Natural killer cell (primary cell): ENCODE results near the gene PRCD. TPM values are rescaled to one million over a fixed set of nuclear protein-coding genes. Genes with fewer than 3 reads are reported as not detected.

Experiments used
- ATAC-seq, 3 donors: fragments of 150-1000 bp in 2 of 3; fragments of 200-7000 bp in 1 of 3; cut with Tn5 transposase; 1 replicate in 1 of 3; 2 replicates in 2 of 3; pipeline ENCODE4 v1.10.0; 2021; ENCODE audit warnings: mild to moderate bottlenecking in 2 of 3, moderate library complexity in 2 of 3
- DNase-seq, 2 donors: peaks; one replicate each; pipeline versions ENCODE4 v3.0.0 to v3.0.0-alpha.2; 2013 to 2021; ENCODE audit warnings: mixed read lengths in 1 of 2
- H3K27ac ChIP-seq: one replicate; pipeline ENCODE4 v1.5.1; 2013; ENCODE audit warnings: mild to moderate bottlenecking, low read length
- H3K27me3 ChIP-seq: one replicate; pipeline ENCODE4 v1.6.1; 2013; ENCODE audit warnings: low read length; ENCODE audit not compliant: control insufficient read depth, insufficient read depth
- H3K36me3 ChIP-seq: one replicate; pipeline ENCODE4 v1.6.1; 2013; ENCODE audit warnings: low read length; ENCODE audit not compliant: control insufficient read depth, insufficient read depth
- H3K4me1 ChIP-seq: one replicate; pipeline ENCODE4 v1.6.1; 2013; ENCODE audit warnings: low read length; ENCODE audit not compliant: control insufficient read depth, insufficient read depth
- H3K4me3 ChIP-seq: one replicate; pipeline ENCODE4 v1.5.1; 2013; ENCODE audit warnings: low read length
- H3K9me3 ChIP-seq: one replicate; pipeline ENCODE4 v1.6.1; 2013; ENCODE audit warnings: low read length; ENCODE audit not compliant: control insufficient read depth, insufficient read depth
- H3K27ac Mint-ChIP-seq, 2 donors: one replicate each; pipeline ENCODE4 v1.8.0; 2022; ENCODE audit warnings: mild to moderate bottlenecking in 2 of 2, mixed read lengths in 2 of 2, moderate library complexity in 1 of 2
- H3K27me3 Mint-ChIP-seq, 2 donors: one replicate each; pipeline ENCODE4 v1.8.0; 2022; ENCODE audit warnings: low read depth in 2 of 2, mixed read lengths in 2 of 2
- H3K36me3 Mint-ChIP-seq: one replicate; pipeline ENCODE4 v1.8.0; 2022; ENCODE audit warnings: mixed read lengths
- H3K4me1 Mint-ChIP-seq, 2 donors: one replicate each; pipeline ENCODE4 v1.8.0; 2022; ENCODE audit warnings: mixed read lengths in 2 of 2
- H3K4me3 Mint-ChIP-seq: one replicate; pipeline ENCODE4 v1.8.0; 2022; ENCODE audit warnings: mild to moderate bottlenecking, moderate library complexity, mixed read lengths
- H3K9me3 Mint-ChIP-seq, 2 donors: one replicate each; pipeline ENCODE4 v1.8.0; 2022; ENCODE audit warnings: mixed read lengths in 2 of 2
- CTCF ChIP-seq: fragments of 200-600 bp; IDR thresholded peaks from one replicate; pipeline ENCODE4 v1.8.0; 2022; ENCODE audit warnings: antibody characterized with exemption
- WGBS: methylation state at CpG from one replicate; pipeline ENCODE4 v1.1.7; 2013; ENCODE audit warnings: missing lambda C conversion rate; ENCODE audit not compliant: insufficient coverage; 5-methylcytosine and 5-hydroxymethylcytosine counted together
- intact Hi-C: fragments of 100-400 bp; cut with micrococcal nuclease; formaldehyde crosslinking; loops from one replicate; pipeline ENCODE4 v1.14.2; 2022
- total RNA-seq, 4 donors: library from RNA; stranded (reverse); fragments of 120-200 nt in 1 of 4; gene quantifications; one replicate each; pipeline versions ENCODE4 v1.2.3 to v1.2.4, GENCODE V29; 2013 to 2022

PRCD gene
- total RNA-seq, 3 donors from 2014 or later (not counting 1 experiment from before 2014, with no cell fraction given), result 0.77 to 1.1 (median 0.82) TPM

DNA sequence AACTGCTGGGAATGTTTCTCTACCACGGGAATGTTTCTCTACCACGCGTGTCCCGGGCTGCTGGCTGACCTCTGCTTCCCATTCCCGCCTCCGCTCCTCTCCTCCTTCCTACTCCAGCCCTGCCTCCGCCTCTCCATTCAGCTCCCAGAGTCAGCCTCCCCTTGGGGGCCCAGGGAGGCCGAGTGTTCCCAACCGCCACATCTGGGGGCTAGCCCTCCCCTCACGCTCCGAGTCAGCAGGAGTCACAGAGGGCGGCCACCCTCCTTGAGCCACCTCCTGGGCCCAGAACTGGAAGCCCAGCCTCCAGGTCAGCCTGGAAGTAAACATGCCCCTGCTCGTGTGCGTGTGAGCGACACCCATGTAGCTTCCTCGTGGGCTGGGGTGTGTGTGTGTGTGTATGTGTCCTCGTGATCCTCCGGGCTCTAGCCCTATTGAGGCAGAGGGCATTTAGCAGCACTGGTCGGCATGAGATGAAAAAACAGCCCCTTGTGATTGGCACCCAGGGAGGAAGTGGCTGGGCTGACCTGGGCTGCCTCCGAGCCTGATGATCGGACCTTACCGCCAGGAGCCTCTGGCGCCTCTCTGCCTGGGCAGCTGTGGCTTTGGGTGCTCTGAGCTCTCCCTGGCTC lies 9.6 kb upstream of the PRCD start:
- peaks cover 11 to 25% of the 10 kb centered on the region in 2 donors for H3K4me1 Mint-ChIP-seq
- WGBS, result 71% methylated on average over 23 of the region's 23 CpGs
- Histone ChIP-seq H3K4me3 (no peak overlapping the region), H3K27me3 (no peaks in the 10 kb centered on the region), H3K4me1 (peaks cover 47% of the 10 kb centered on the region), H3K9me3 (no peaks in the 10 kb centered on the region), H3K36me3 (no peaks in the 10 kb centered on the region), H3K27ac (peak overlapping the region; percentile 49)
- H3K27ac Mint-ChIP-seq, result peak overlapping the region in 1 of 2 donors; percentile 77
- no peaks in the 10 kb centered on the region for H3K9me3 Mint-ChIP-seq
- TF ChIP-seq CTCF, result no peak
- peak overlapping the region; percentile 9 for H3K4me3 Mint-ChIP-seq
- intact Hi-C loops, result no loop called here
- H3K36me3 Mint-ChIP-seq, result no peaks in the 10 kb centered on the region
- peak in 1 of 3 donors; percentile 11 for ATAC-seq
- peaks cover 0 to 5% of the 10 kb centered on the region in 2 donors for H3K27me3 Mint-ChIP-seq
- no peak for DNase-seq

DNA sequence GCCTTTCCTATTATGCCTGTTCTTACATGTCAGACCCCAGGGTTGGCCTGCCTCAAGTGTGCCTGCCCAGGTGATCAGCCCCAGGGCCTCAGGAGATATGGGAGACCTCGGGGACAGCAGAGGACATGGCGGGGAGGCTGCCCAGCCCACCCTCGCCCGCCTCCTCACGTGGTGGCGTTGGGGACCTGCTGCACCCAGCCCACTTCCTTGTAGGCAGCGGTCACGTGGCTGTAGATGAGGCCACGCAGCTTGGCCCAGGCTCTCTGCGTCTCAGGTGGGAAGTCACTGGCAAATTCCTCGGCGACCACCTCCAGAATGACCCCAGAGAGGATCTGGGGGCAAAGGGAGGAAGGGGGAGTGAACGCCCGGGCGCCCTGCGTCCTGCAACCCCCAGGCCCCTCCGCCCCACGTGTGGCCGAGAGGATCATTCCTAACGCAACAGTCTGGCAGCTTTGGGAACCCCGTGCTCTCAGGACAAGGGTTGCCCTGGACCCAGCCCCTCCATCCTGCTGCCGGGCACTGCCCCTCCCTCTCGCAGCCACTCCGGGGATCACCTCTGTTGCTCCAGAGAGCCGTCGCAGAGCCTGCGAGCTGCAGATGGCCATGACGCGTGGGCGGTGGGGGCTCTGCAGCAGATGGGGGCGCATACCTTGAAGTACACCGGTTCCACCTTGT lies 8.9 kb upstream of the PRCD start:
- no peak overlapping the region for H3K4me3 ChIP-seq
- no peaks in the 10 kb centered on the region for H3K9me3 Mint-ChIP-seq
- H3K36me3 Mint-ChIP-seq, result no peaks in the 10 kb centered on the region
- WGBS, result 74% methylated on average over 32 of the region's 32 CpGs
- intact Hi-C loops, result no loop called here
- no peak overlapping the region for H3K4me3 Mint-ChIP-seq
- H3K9me3 ChIP-seq, result no peaks in the 10 kb centered on the region
- TF ChIP-seq CTCF, result no peak
- ATAC-seq (no peak), DNase-seq (no peak)
- peak overlapping the region in 1 of 2 donors; percentile 77 for H3K27ac Mint-ChIP-seq
- peaks cover 0 to 7% of the 10 kb centered on the region in 2 donors for H3K27me3 Mint-ChIP-seq
- H3K27me3 ChIP-seq, result no peaks in the 10 kb centered on the region
- H3K36me3 ChIP-seq, result no peaks in the 10 kb centered on the region
- H3K27ac ChIP-seq, result peak overlapping the region; percentile 49
- H3K4me1 ChIP-seq, result peaks cover 47% of the 10 kb centered on the region
- H3K4me1 Mint-ChIP-seq, result peaks cover 11 to 25% of the 10 kb centered on the region in 2 donors

- DNase-seq (no peak), ATAC-seq (no peak)
- H3K4me1 Mint-ChIP-seq, result peaks cover 11 to 25% of the 10 kb centered on the region in 2 donors
- H3K4me3 ChIP-seq, result no peak overlapping the region
- H3K9me3 Mint-ChIP-seq, result no peaks in the 10 kb centered on the region
- WGBS, result 86% methylated on average over 18 of the region's 18 CpGs
- TF ChIP-seq CTCF, result no peak
- H3K9me3 ChIP-seq, result no peaks in the 10 kb centered on the region
- peaks cover 4% of the 10 kb centered on the region for H3K27me3 ChIP-seq
- H3K4me3 Mint-ChIP-seq, result peak overlapping the region; percentile 36
- H3K4me1 ChIP-seq, result peaks cover 47% of the 10 kb centered on the region
- no peaks in the 10 kb centered on the region for H3K36me3 ChIP-seq
- intact Hi-C loops, result no loop called here
- H3K36me3 Mint-ChIP-seq, result no peaks in the 10 kb centered on the region
- no peak overlapping the region for H3K27ac ChIP-seq
- peaks cover 0 to 13% of the 10 kb centered on the region in 2 donors for H3K27me3 Mint-ChIP-seq
- H3K27ac Mint-ChIP-seq, result peak overlapping the region in 1 of 2 donors; percentile 44
These were observed 8.3 kb upstream of the PRCD start for GRCh38 chr17:76531486-76532038.
